KMS-11 (cell line): ENCODE measurements around the gene PLXNA1.

ENCODE experiments used
- H2AFZ ChIP-seq: fragments of 200-600 bp; sonication (generic); 2 replicates; pipeline ENCODE4 v1.6.1; 2016; ENCODE audit warnings: antibody characterized with exemption, mixed run types, low read depth
- H3K27ac ChIP-seq: fragments of 200-600 bp; sonication (generic); 2 replicates; pipeline ENCODE4 v1.6.1; 2016; ENCODE audit warnings: mild to moderate bottlenecking, mixed run types
- H3K27me3 ChIP-seq: fragments of 200-600 bp; sonication (generic); 2 replicates; pipeline ENCODE4 v1.6.1; 2017; ENCODE audit warnings: mild to moderate bottlenecking, low read depth, mixed run types, moderate library complexity; ENCODE audit not compliant: insufficient read depth
- H3K36me3 ChIP-seq: fragments of 200-600 bp; sonication (generic); 2 replicates; pipeline ENCODE4 v1.6.1; 2017; ENCODE audit warnings: mild to moderate bottlenecking, mixed run types; ENCODE audit not compliant: insufficient read depth
- H3K4me1 ChIP-seq: fragments of 200-600 bp; sonication (generic); 2 replicates; pipeline ENCODE4 v1.6.1; 2016; ENCODE audit warnings: mild to moderate bottlenecking, low read depth, mixed run types; ENCODE audit not compliant: poor library complexity, severe bottlenecking
- H3K4me2 ChIP-seq: fragments of 200-600 bp; sonication (generic); 2 replicates; pipeline ENCODE4 v1.7.0; 2016; ENCODE audit warnings: mild to moderate bottlenecking, mixed run types
- H3K4me3 ChIP-seq: fragments of 200-600 bp; sonication (generic); IDR thresholded peaks from 2 replicates; pipeline ENCODE4 v1.6.1; 2017; ENCODE audit warnings: low read depth, low read length, mixed read lengths; ENCODE audit not compliant: insufficient read depth
- H3K79me2 ChIP-seq: fragments of 200-600 bp; sonication (generic); 2 replicates; pipeline ENCODE4 v1.6.1; 2016; ENCODE audit warnings: low read depth, mixed run types; ENCODE audit not compliant: insufficient read depth
- H3K9ac ChIP-seq: fragments of 200-600 bp; sonication (generic); 2 replicates; pipeline ENCODE4 v1.6.1; 2016; ENCODE audit warnings: mild to moderate bottlenecking, mixed run types
- H4K20me1 ChIP-seq: fragments of 200-600 bp; sonication (generic); 2 replicates; pipeline ENCODE4 v1.6.1; 2016; ENCODE audit warnings: mild to moderate bottlenecking, mixed run types; ENCODE audit not compliant: insufficient read depth
- CTCF ChIP-seq: fragments of 200-600 bp; sonication (generic); conservative IDR thresholded peaks from 2 replicates; pipeline ENCODE4 v1.6.1; 2017; ENCODE audit warnings: low read depth, mild to moderate bottlenecking, antibody characterized with exemption, low read length, moderate library complexity, mixed read lengths

The PLXNA1 gene

GRCh38 chr3:126939338-126939718 lies 43.6 kb upstream of the PLXNA1 start:
- peaks cover 6% of the 10 kb centered on the region for H3K4me1 ChIP-seq
- H3K9ac ChIP-seq, result no peak overlapping the region
- no peaks in the 10 kb centered on the region for H3K79me2 ChIP-seq
- H3K4me3 ChIP-seq, result no peak overlapping the region
- H4K20me1 ChIP-seq, result no peaks in the 10 kb centered on the region
- H3K27ac ChIP-seq, result no peak overlapping the region
- TF ChIP-seq CTCF, result no peak
- no peak overlapping the region for H2AFZ ChIP-seq
- H3K4me2 ChIP-seq, result no peak overlapping the region
- no peaks in the 10 kb centered on the region for H3K27me3 ChIP-seq
- no peaks in the 10 kb centered on the region for H3K36me3 ChIP-seq

DNA sequence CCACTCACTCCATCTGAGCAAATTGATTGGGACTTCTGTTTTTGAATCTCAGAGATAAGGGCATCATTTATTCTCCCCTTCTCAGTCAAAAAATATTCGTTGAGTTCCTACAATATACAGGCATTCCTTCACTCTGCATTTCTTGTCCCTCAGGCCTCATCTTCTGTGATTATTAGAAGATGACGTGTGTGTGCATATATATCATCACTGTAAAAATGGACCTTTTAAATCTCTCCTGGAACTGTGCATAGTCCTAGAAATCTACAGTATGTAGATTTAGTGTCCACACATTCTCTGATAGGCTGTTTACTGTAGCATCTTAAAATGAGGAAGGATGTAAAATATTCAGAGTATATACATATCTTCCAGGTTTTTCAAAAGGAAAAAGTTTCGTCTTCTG lies 43.2 kb upstream of the PLXNA1 start:
- Histone ChIP-seq H3K9ac (no peak overlapping the region), H3K4me3 (no peak overlapping the region), H3K4me1 (peaks cover 6% of the 10 kb centered on the region), H3K27ac (no peak overlapping the region), H3K27me3 (no peaks in the 10 kb centered on the region), H3K79me2 (no peaks in the 10 kb centered on the region), H3K4me2 (no peak overlapping the region), H4K20me1 (no peaks in the 10 kb centered on the region), H3K36me3 (no peaks in the 10 kb centered on the region), H2AFZ (no peak overlapping the region)
- TF ChIP-seq CTCF, result no peak

- Histone ChIP-seq H3K4me3 (no peak overlapping the region), H3K4me1 (peaks cover 6% of the 10 kb centered on the region), H3K27me3 (no peaks in the 10 kb centered on the region), H4K20me1 (no peaks in the 10 kb centered on the region), H3K27ac (no peak overlapping the region), H3K4me2 (no peak overlapping the region), H2AFZ (no peak overlapping the region), H3K79me2 (no peaks in the 10 kb centered on the region), H3K36me3 (no peaks in the 10 kb centered on the region), H3K9ac (no peak overlapping the region)
- no peak for TF ChIP-seq CTCF
These were observed 41.1 kb upstream of the PLXNA1 start for GRCh38 chr3:126941721-126942270.

GRCh38 chr3:126944089-126944965 lies 38.6 kb upstream of the PLXNA1 start:
- Histone ChIP-seq H3K4me2 (no peak overlapping the region), H3K27me3 (no peaks in the 10 kb centered on the region), H4K20me1 (no peaks in the 10 kb centered on the region), H3K4me3 (no peak overlapping the region), H3K79me2 (no peaks in the 10 kb centered on the region), H3K27ac (no peak overlapping the region), H3K9ac (no peak overlapping the region), H2AFZ (no peak overlapping the region), H3K4me1 (no peaks in the 10 kb centered on the region), H3K36me3 (no peaks in the 10 kb centered on the region; the same call in 1 of the 2 replicates)
- no peak for TF ChIP-seq CTCF
